Breast epithelium (tissue), 3 donors: ENCODE data around the gene KIFC1.

Source experiments
- CTCF ChIP-seq, 3 donors: fragments of 450-650 bp; IDR thresholded peaks; one replicate each; pipeline ENCODE4 v1.5.1; 2016 to 2017; ENCODE audit warnings: antibody characterized with exemption in 3 of 3, mild to moderate bottlenecking in 3 of 3, moderate library complexity in 3 of 3
- POLR2A ChIP-seq: fragments of 450-650 bp; IDR thresholded peaks from one replicate; pipeline ENCODE4 v1.6.1; 2016; ENCODE audit warnings: antibody characterized with exemption, mild to moderate bottlenecking, moderate library complexity
- POLR2AphosphoS5 ChIP-seq, 3 donors: sonication (generic); formaldehyde crosslinking; IDR thresholded peaks; one replicate each; pipeline ENCODE4 v1.6.1; 2017; ENCODE audit warnings: antibody characterized with exemption in 3 of 3

- no peak for TF ChIP-seq CTCF (IDR thresholded peaks at IDR 0.05)
- TF ChIP-seq POLR2A: no peak
- no peak for TF ChIP-seq POLR2AphosphoS5 (IDR thresholded peaks at IDR 0.05)
Measured at GRCh38 chr6:33347816-33348215, 43.8 kb upstream of the KIFC1 start.
